ENCODE data around the gene UQCRH.
"Not testable (repeated sequence)": the region's sequence is repeated elsewhere in the genome, so short reads cannot be mapped to it uniquely, and the experiment has no call there.

GRCh38 chr1:46355920-46356319, 52.4 kb downstream of the UQCRH start:
- not testable (repeated sequence) for TF ChIP-seq CTCF, POLR2A, POLR2AphosphoS5 (IDR thresholded peaks at IDR 0.05)

All from prostate gland (tissue), 2 donors.